ENCODE data around the gene RAI1.

GRCh38 chr17:17833658-17834357 is 152.6 kb downstream of the RAI1 start:
- no peak for TF ChIP-seq EZH2 (IDR thresholded peaks at IDR 0.05)
- TF ChIP-seq POLR2AphosphoS5 (IDR thresholded peaks at IDR 0.05; ENCODE audit: borderline replicate concordance, low read depth, low read length), result no peak
